ENCODE data around the gene TNPO1.

DNA sequence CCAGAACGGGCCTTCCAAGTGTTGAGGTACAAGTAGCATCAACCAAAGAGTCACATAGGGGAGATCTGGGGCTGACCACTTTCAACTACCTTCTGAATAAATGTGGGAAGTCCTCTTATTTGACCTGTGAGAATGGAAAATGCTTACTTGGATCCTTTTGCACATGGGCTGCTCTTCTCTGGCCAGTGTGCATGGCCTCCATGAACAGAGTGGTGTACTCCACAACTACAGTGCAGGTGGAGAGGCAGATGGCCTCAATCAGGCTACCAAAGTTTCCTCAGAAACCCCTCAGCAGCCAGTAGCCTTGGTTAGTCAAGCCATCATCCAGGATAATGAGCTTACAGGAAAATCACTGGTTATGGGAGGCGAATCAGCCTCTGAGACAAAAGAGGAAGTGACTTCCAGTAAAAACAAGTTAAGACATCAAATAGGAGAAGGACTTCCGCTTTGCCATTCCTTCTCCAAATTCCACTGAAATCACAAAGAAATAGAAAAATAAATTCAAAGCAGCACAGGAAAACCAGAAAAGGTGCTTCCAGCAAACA, 121.1 kb downstream of the TNPO1 start:
- TF ChIP-seq CTCF (IDR thresholded peaks at IDR 0.05) (no peak), POLR2A (IDR thresholded peaks at IDR 0.05) (no peak)
